Measurements from ENCODE around the gene DPY30. TPM values are rescaled to one million over a fixed set of nuclear protein-coding genes. Genes with fewer than 3 reads are reported as not detected.

The DPY30 gene
- polyA plus RNA-seq, 1 of the 3 experiments (the other 2 are of a cell fraction), result 155 TPM

- H3K4me1 ChIP-seq (ENCODE audit: control insufficient read depth in 1 of 2, insufficient read depth in 2 of 2, low read depth in 1 of 2, low read length in 1 of 2), result peaks cover 5 to 9% of the 10 kb centered on the region in 2 experiments; a peak in 3 of 4 replicates
- 90% methylated on average over 2 of the region's 2 CpGs for WGBS (ENCODE audit: low lambda C conversion rate)
- peaks cover 0 to 3% of the 10 kb centered on the region in 2 experiments for H3K36me3 ChIP-seq (replicated peaks in 1 of 2; ENCODE audit: control insufficient read depth in 1 of 2, insufficient read depth in 2 of 2, low read length in 1 of 2)
- peaks cover 73% of the 10 kb centered on the region for H4K20me1 ChIP-seq (ENCODE audit: insufficient read depth)
- H3K79me2 ChIP-seq (ENCODE audit: insufficient read depth), result peaks cover 100% of the 10 kb centered on the region
- no peak for DNase-seq
- H3K27me3 ChIP-seq (ENCODE audit: insufficient read depth), result no peaks in the 10 kb centered on the region
- no peaks in the 10 kb centered on the region for H3K9me2 ChIP-seq
- TF ChIP-seq NFIC (IDR thresholded peaks at IDR 0.05; ENCODE audit: borderline replicate concordance) (peak; percentile 25; the same call in 1 of the 2 replicates), RAD21 (IDR thresholded peaks at IDR 0.05; ENCODE audit: low read length) (no peak), MEF2A (IDR thresholded peaks at IDR 0.05; ENCODE audit: borderline replicate concordance, low read depth) (peak; percentile 85), PBX3 (IDR thresholded peaks at IDR 0.05) (peak; percentile 76), TCF12 (IDR thresholded peaks at IDR 0.05) (peak; percentile 51), RCOR1 (IDR thresholded peaks at IDR 0.05; ENCODE audit: low read length) (no peak), FOSL2 (IDR thresholded peaks at IDR 0.05; ENCODE audit: borderline replicate concordance, low read depth) (peak; percentile 40; the same call in 1 of the 2 replicates)
- peak overlapping the region; percentile 26; the same call in 1 of the 2 replicates for H3K4me2 ChIP-seq
- no peak overlapping the region for H2AFZ ChIP-seq (ENCODE audit: low read depth)
- peak overlapping the region in 1 of 2 experiments; percentile 58; a peak in 2 of 4 replicates for H3K27ac ChIP-seq (ENCODE audit: low read depth in 2 of 2, low read length in 1 of 2)
- ChIA-PET POLR2A (no interaction called here), CTCF (interaction anchor here (0.5 to 0.8 kb wide), 2 partner anchors 28 to 36 kb away, joined by 3 read pairs; no protein-coding TSS in a partner anchor)
- H3K9ac ChIP-seq, result 0 out of 2 replicates have a peak overlapping the region, but pooled peaks have one; percentile 6
- H3K4me3 ChIP-seq (ENCODE audit: low read depth in 2 of 2, low read length in 1 of 2), result no peak overlapping the region
- no peaks in the 10 kb centered on the region for H3K9me3 ChIP-seq
- peaks cover 9% of the 10 kb centered on the region for H3F3A ChIP-seq (replicated peaks; ENCODE audit: insufficient read depth)
Observed at GRCh38 chr2:31987454-31988220, 52.0 kb downstream of the DPY30 start.

- no peak overlapping the region for H2AFZ ChIP-seq (ENCODE audit: low read depth)
- no peak overlapping the region for H3K4me3 ChIP-seq (ENCODE audit: low read depth in 2 of 2, low read length in 1 of 2)
- TF ChIP-seq USF2 (IDR thresholded peaks at IDR 0.05; ENCODE audit: borderline replicate concordance, low read depth, low read length), result no peak
- no peak for TF ChIP-seq RAD21 (IDR thresholded peaks at IDR 0.05; ENCODE audit: low read length)
- no peak for TF ChIP-seq REST (IDR thresholded peaks at IDR 0.05; ENCODE audit: low read depth, low read length)
- peak overlapping the region in 1 of 2 experiments; percentile 58; a peak in 3 of 4 replicates for H3K27ac ChIP-seq (ENCODE audit: low read depth in 2 of 2, low read length in 1 of 2)
- H3K4me2 ChIP-seq, result no peak overlapping the region
- WGBS (ENCODE audit: low lambda C conversion rate), result 90% methylated on average over 3 of the region's 3 CpGs
- H3K4me1 ChIP-seq (ENCODE audit: control insufficient read depth in 1 of 2, insufficient read depth in 2 of 2, low read depth in 1 of 2, low read length in 1 of 2), result peaks cover 5 to 9% of the 10 kb centered on the region in 2 experiments; a peak in 3 of 4 replicates
- no peaks in the 10 kb centered on the region for H3K27me3 ChIP-seq (ENCODE audit: insufficient read depth)
- H3K9me2 ChIP-seq, result no peaks in the 10 kb centered on the region
- CTCF ChIA-PET, result no interaction called here
- peaks cover 9% of the 10 kb centered on the region for H3F3A ChIP-seq (replicated peaks; ENCODE audit: insufficient read depth)
- peaks cover 100% of the 10 kb centered on the region for H3K79me2 ChIP-seq (ENCODE audit: insufficient read depth)
- no peak for DNase-seq
- peaks cover 0 to 3% of the 10 kb centered on the region in 2 experiments for H3K36me3 ChIP-seq (replicated peaks in 1 of 2; ENCODE audit: control insufficient read depth in 1 of 2, insufficient read depth in 2 of 2, low read length in 1 of 2)
- H4K20me1 ChIP-seq (ENCODE audit: insufficient read depth), result peaks cover 72% of the 10 kb centered on the region
- H3K9ac ChIP-seq, result no peak overlapping the region
- POLR2A ChIA-PET, result no interaction called here
- no peaks in the 10 kb centered on the region for H3K9me3 ChIP-seq
Observed at GRCh38 chr2:31986906-31987305, 52.7 kb downstream of the DPY30 start.
